GM21576 (cell line): ENCODE results near the gene TUBA4A.
"Not testable (repeated sequence)": the region's sequence is repeated elsewhere in the genome, so short reads cannot be mapped to it uniquely, and the experiment has no call there.

Source experiments
- ATAC-seq: cut with Tn5 transposase; IDR thresholded peaks from one replicate; pipeline ENCODE4 v1.9.1; 2021; ENCODE audit warnings: mild to moderate bottlenecking, moderate library complexity; ENCODE audit not compliant: unreplicated experiment

Gene TUBA4A

GRCh38 chr2:219214141-219214540 is 39.6 kb downstream of the TUBA4A start:
- ATAC-seq = no peak

GRCh38 chr2:219213486-219214071 is 40.1 kb downstream of the TUBA4A start:
- no peak for ATAC-seq

GRCh38 chr2:219213026-219213415 is 40.7 kb downstream of the TUBA4A start:
- ATAC-seq = no peak

- no peak for ATAC-seq
Measured at GRCh38 chr2:219210886-219211362, 42.8 kb downstream of the TUBA4A start.

- ATAC-seq = no peak
Measured at GRCh38 chr2:219210196-219210885, 43.4 kb downstream of the TUBA4A start.

DNA sequence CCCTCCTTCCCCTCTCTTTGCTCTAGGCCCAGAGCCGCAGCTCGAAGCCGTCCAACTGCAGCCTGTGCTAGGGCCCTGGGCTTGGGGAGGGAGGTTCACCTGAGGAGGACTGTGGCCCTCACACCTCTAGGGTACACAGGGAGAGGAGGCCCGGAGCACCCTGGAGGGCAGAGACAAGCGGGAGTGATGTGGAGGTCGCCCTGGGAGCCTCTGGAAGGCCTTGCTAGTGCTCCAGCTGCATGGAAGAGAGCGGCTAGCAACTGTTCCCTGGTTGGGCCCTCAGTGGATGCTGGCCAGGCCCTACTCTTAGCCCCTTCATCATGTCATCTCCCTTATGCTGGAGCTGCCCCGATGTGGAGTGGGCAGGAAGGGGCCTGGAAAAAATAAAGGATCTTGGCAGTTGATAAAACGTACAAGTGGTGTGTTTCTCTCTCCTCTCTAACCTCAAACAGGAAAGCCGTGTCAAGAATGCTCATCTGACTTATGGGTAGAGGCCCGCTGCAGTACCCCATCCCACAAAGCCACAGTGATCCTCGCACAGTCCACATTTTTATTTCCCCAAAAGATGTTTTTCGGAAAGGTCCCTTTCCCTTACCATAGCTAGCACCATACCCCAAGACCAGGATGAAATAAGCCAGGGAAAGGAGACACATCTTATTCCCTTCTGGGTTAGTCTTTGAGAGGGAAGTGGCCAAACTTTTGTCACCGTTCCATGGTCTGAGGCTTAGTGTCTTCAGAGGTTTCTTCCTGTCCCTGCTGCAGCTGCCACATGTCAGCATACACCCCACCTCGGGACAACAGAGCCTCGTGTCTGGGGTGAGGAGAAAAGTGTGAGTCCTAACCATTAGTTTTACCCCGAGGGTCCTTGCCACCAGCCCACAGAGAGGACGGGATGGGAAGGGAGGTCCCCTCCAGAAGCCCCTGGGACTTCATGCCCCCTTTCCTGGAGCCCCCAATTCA is 44.2 kb downstream of the TUBA4A start:
- ATAC-seq = no peak

DNA sequence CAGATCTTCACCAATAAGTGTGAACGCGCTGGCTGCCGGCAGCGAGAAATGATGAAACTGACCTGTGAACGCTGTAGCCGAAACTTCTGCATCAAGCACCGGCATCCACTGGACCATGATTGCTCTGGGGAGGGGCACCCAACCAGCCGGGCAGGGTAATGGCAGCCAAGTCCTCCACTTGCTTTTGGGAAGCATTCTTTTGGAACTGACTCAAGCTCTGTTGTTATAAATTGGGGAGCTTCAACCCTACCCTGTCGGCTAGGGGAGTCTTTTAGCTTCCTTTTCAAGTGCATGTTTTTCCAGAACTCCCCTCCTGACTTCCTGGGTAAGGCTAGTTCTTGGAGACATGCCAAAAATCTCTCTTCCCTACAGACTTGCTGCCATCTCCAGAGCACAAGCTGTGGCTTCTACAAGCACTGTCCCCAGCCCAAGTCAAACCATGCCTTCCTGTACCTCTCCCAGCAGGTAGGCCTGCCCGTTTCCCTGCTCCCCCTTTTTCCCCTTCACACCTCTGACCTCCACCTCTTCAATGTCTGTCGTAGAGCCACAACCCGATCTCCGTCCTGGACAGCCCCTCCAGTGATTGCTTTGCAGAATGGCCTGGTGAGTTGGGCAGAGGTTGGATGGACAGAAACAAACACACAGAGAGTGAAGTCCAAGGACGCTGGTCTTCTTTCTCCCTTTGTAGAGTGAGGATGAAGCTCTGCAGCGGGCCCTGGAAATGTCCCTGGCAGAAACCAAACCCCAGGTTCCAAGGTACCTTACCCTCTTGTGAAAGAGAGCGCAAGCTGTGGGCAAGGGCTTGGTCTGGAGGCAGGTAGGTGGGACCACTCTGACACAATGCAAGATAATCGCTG is 45.6 kb downstream of the TUBA4A start:
- ATAC-seq = no peak

GRCh38 chr2:219207134-219207883 is 46.4 kb downstream of the TUBA4A start:
- no peak for ATAC-seq

- peak; percentile 98 for ATAC-seq
Measured at GRCh38 chr2:219206328-219207133, 47.2 kb downstream of the TUBA4A start, which contains the start of gene ZFAND2B. ZFAND2B (plus strand) TSS chr2:219206782; CDS start chr2:219206988, 206 bp downstream.

DNA sequence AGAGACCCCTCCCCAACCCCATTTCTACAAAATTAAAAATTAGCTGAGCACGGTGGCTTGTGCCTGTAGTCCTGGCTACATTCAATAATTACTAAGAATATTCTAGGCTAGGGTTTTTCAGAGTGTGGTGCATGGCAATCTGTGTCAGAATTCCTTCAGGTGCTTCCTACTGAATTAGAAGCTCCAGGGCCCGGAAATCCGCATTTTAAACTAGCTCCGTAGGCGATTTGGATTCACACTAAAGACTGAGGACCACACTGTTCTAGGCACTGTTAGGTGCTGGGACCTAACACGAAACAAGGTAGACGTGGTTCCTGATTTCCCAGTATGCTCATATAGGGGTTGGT is 47.8 kb downstream of the TUBA4A start:
- ATAC-seq = no peak

- no peak for ATAC-seq
Measured at GRCh38 chr2:219205165-219205538, 48.6 kb downstream of the TUBA4A start.

- no peak for ATAC-seq
Measured at GRCh38 chr2:219204425-219205164, 49.1 kb downstream of the TUBA4A start.

DNA sequence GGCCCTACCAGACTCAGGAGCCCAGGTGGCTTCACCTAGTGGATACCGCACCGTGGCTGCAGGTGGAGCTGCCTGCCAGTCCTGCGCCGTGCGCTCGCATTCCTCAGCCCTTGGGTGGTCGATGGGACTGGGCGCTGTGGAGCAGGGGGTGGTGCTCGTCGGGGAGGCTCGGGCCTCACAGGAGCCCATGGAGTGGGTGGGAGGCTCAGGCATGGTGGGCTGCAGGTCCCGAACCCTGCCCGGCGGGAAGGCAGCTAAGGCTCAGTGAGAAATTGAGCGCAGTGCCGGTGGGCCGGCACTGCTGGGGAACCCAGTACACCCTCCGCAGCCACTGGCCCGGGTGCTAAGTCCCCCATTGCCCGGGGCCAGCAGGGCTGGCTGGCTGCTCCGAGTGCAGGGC is 52.4 kb downstream of the TUBA4A start:
- ATAC-seq = not testable (repeated sequence)

- not testable (repeated sequence) for ATAC-seq
Measured at GRCh38 chr2:219200502-219201326, 53.0 kb downstream of the TUBA4A start.
